NCI-H748 treated with DMSO at 0.1 percent for 48 hours (cell line): ENCODE measurements around the gene GTF2IRD1.
"Not testable (repeated sequence)": the region's sequence is repeated elsewhere in the genome, so short reads cannot be mapped to it uniquely, and the experiment has no call there.

Experiments used
- DNase-seq: peaks from one replicate; lab custom pipeline; 2025; lab: John Stamatoyannopoulos, UW

The GTF2IRD1 gene

DNA sequence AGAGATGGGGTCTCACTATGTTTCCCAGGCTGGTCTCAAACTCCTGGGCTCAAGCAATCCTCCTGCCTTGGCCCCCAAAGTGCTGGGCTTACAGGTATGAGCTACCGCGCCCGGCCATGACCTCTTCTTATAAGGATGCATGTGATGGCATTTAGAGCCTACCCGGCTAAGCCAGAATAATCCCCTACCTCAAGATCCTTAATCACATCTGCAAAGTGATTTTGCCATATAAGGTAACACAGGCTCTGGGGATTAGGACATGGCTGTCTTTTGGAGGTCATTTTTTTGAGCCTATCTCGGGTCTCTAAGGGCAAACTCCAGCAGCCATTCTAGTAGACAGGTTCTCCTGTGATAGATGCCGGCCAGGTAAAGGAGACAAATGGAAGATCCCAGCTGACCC lies 39.6 kb downstream of the GTF2IRD1 start:
- no peak for DNase-seq

DNA sequence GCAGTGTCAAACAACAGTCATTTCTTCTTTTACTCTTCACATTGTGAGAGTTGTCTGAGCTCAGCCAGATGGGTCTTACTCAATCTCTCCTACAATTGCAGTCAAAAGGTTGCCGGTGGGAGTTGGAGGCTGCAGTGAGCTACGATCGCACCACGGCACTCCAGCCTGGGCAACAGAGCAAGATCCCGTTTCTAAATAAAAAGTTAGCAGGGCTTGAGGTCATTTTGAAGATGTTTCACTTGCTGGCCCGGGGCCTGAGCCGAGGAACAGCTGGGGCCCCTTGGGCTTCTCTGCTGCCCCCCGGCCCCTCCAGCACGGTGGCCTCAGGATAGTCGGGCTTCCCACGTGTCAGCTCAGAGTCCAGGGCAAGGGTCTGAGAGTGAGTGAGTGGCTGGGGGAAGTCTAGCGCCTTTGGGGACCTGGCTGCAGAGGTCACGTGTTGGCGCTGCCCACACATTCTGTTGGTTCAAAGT lies 40.4 kb downstream of the GTF2IRD1 start:
- DNase-seq: no peak

DNA sequence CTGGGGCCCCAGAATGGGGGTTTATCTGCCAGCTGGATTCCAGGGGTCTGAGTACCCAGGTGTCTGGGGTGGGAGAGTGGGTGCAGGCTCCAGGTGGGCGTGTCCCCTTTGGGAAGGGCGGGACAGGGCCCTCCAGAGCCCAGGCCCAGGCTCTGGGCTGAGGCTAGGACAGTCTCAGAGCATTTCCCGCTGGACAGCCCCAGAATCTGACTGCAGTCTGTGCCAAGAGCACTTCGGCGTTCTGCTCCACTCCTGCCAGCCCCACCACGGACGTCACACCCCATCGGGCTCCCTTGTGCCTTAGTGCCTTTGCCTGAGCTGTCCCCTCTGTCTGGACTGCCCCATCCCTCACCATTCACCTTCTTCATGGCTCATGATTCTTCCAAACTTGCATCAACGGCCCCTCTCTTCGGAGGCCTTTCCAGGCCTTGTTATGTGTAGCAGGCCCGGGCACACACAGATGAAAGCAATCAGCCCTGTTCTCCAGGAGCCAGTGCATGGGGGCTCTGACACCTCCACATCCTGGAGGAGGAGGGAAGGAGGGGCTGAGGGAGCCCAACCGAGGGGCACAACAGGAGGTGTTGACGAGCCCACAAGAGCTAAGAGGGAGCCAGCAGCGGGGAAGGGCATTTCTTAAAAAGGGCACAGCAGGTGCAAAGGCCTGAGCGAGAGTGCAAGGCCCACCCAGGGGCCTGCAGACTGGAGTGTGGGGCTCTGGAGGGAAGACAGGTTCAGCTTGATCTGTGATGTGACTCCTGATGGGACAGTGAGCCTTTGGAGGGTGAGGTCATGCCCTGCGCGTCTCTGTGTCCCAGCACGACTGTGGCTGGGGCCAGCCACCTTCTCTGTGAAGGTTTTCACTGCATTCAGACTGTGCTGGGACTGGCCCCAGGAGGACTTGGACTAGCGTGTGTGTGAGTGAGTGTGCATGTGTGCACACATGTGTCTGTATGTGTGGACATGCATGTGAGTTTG lies 41.7 kb downstream of the GTF2IRD1 start:
- no peak for DNase-seq

DNA sequence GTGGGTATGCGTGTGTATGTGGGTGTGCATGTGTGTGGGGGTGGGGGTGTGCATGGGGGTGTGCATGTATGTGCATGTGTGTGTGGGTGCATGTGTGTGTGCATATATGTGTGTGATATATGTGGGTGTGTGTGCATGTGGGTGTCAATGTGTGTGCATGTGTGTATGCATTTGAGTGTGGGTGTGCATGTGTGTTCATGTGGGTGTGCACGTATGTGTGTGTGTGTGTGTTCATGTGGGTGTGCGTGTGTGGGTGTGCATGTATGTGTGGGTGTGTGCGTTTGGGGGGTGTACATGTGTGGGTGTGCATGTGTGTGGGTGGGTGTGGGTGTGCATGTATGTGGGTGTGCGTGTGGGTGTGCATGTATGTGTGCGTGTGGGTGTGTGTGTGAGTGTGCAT lies 42.6 kb downstream of the GTF2IRD1 start:
- no peak for DNase-seq

DNA sequence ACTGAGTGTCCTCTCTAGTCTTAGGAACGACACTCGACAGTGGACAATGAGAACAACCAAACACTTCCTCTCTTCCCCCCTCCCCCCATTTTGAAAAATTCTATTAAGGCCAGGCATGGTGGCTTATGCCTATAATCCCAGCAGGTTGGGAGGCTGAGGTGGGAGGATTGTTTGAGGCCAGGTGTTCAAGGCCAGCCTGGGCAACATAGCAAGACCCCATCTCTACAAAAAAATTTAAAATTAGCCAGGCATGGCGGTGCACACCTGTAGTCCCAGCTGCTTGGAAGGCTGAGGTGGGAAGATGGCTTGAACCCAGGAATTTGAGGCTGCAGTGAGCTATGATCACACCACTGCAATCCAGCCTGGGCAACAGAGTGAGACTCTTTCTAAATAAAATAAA lies 43.1 kb downstream of the GTF2IRD1 start:
- not testable (repeated sequence) for DNase-seq

DNA sequence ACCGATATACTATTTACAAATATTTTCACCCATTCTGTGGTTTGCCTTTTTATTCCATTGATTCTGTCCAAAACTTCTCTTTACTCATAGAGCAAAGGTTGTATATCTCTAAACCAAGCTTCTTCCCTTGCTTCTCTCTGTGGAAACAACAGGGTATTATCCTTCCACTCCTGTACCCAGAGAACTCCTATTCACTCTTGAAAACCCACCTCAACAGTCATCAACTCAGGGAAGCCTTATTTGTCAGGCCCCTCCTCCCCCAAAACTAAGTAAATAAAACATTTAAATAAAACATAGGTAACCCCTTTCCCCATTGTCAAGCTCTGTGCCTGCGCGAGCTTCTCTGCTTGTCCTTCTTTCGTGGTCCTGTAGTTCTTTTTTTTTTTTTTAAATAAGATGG lies 44.6 kb downstream of the GTF2IRD1 start:
- no peak for DNase-seq

DNA sequence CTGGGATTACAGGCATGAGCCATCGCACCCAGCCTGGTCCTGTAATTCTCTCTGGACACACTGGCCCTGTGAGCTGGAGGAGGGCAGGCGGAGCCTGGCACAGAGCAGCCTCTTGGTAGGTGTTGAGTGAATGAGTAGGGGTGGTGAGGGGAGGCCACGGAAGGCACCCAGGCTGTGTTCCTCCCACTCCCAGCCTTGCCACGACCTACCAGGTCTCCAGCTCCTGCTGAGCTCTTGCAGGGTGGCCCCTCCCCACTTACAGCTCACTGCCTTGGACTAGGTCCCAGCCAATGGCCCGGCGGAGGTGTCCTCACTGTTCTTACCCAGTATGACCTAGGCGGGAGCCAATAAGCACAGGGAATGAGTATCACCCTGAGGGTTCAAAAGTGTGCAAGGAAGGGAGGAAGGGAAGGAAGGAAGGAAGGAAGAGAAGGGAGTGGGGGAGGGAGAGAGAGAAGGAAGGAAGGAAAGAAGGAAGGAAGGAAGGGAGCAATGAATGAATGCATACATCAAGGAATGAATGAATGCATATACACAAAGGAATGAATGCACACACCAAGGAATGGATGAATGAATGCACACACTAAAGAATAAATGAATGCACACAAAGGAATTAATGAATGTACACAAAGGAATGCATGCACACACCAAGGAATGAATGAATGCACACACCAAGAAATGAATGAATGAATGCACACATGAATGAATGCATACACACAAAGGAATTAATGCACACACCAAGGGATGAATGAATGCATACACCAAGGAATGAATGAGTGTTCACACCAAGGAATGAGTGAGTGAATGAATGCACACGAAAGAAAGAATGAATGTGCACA lies 45.5 kb downstream of the GTF2IRD1 start:
- no peak for DNase-seq

DNA sequence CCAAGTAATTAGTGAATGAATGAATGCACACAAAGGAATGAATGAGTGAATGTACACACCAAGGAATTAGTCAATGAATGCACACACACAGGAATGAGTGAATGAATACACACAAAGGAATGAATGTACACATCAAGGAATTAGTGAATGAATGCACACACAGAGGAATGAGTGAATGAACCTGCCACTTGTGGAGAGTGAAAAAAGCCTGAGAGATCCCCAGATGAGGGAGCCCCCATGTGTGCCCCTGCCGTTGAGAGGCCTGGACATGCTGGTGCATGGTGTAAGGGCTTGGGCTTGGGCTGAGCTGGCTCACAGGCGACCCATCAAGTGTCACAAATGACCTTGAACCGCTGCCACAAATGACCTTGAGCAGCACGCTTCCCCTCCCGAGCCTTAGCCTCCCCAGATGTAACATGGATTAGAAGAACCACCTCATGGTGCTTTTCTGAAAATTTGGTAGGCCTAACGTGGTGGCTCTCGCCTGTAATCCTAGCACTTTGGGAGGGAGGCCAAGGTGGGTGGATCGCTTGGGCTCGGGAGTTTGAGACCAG lies 46.2 kb downstream of the GTF2IRD1 start:
- DNase-seq: no peak

DNA sequence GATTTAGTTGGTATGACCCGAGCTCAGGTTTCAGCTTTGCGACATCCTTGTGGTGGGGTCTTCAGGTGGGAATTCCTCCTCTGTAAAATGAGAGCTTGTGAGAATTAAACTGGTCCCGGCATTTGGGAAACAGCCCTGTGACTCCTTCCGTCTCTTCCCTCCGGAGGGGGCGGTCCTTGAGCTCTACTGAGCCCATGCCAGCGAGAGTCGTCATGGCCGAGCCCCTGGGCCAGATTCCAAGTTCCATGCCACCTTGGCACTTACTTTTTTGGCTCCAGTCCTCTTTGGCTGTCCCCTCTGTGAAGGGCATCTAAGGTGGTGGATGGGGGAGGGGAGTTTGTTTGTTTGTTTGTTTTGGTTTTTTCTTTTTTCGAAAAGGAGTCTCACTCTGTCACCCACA lies 47.6 kb downstream of the GTF2IRD1 start:
- no peak for DNase-seq

DNA sequence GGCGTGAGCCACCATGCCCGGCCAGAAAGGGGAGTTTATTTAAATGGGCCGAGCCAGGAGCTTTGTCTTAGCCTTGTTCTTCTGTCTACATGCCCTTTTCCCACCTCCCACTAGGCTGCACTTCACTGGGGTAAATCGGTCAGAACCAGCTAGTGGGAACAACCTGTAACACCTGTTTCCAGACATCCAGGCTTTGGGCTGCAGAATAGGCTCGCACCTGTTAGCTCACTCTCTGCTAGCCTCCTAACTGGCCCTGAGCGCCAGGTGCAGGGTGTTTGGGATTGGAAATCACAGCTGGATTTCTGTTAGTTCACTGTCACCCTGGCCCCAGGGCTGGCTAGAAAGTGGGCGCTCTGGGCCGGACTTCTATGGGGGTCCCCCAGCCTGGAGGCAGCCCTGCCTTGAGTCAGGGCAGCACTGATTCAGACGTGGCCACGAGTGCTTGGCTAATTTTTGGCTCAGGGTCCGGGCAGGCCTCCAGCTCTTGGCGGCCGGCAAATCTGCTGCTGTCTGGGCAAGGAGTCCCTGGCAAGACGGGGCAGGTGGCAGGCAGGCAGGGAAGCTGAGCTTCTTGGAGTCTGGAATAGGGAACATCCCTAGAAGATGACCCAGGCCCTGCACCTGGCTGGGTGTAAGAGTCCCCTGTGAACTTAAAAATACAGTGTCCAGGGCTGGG lies 48.6 kb downstream of the GTF2IRD1 start:
- DNase-seq: no peak

DNA sequence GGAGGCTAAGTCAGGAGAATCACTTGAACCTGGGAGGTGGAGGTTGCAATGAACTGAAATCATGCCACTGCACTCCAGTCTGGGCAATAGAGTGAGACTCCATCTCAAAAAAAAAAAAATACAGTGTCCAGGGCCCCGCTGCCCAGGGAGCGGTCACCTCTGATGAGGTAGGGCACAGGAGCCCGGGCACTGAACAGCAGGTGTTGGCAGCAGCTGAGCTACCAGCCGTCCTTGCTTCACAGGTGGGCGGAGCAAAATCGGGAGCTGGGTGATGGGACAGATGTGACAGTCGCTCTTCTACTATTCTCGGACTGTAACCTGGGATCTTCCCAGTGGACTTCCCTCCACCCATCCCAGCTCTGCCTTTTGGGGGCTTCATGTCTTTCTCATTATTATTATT lies 49.4 kb downstream of the GTF2IRD1 start:
- no peak for DNase-seq

DNA sequence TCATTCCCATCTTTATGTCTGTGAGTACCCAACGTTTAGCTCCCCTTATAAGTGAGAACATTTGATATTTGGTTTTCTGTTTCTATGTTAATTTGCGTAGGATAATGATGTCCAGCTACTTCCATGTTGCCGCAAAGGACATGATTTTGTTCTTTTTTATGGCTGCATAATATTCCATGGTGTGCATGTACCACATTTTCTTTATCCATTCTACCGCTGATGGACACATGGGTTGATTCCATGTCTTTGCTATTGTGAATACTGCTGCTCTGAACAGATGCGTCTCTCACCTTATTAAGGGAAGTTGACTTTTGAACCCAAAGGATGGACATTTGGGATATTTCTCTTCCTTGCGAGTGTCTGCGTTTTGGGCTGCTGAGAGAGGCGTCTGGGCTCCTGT lies 50.2 kb downstream of the GTF2IRD1 start:
- DNase-seq: no peak

DNA sequence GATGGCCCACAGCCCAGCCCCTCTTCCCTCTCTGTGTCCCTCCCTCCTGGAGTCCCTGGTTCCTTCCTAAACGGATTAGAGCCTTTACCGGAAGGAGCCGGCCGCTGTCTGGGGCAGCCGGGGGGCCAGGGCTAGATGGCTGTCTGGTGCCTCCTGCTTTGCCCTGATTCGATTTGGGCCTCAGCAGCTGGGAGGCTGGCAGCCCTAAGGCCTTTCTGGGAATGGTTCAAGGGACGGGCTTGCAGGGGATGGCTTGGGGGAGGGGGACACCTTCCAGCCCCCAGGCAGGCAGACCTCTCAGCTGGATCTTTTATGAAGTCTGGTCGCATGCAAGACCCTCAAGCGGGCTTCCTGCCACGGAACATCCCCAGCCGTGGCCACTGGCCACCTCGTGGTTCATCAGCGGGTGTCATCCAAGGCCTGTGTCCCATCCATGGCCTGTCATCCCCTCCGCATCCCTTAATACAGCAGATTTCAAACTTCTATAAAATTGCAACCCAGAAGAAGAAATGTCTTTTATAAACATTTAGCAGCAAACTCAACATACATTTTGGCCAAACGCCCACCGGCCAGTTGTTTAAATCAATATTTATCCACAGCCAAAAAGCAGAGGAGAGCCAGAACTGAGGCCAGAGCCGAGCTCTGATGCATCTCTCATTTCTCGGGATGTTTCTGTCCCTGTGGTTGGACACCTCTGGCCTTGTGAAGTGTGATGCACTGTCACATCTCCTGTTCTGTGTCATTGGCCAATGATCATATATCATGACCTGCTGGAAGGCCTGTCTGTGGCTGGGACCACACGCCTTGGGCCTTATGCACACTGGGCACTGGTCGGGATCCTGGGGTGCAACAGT lies 52.0 kb downstream of the GTF2IRD1 start:
- no peak for DNase-seq

DNA sequence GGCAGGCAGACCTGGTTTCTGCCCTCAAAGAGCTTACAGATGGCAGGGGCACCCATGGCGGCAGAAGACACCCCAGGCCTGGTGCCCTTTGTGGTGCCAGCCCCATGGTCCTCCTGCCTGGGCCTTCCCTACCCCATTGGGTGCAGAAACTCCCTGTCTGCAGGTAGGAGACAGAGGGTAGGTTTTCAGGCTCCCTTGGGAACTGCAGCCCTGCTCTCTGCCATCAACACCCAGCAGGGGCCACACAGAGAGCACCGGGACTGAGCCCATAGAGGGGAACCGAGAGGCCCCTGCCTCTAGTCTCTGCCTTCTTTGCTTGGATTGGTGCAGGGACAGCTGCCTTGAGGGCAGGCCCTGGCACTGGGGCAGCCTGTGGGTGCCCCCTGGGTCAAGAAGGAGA lies 52.6 kb downstream of the GTF2IRD1 start:
- no peak for DNase-seq

DNA sequence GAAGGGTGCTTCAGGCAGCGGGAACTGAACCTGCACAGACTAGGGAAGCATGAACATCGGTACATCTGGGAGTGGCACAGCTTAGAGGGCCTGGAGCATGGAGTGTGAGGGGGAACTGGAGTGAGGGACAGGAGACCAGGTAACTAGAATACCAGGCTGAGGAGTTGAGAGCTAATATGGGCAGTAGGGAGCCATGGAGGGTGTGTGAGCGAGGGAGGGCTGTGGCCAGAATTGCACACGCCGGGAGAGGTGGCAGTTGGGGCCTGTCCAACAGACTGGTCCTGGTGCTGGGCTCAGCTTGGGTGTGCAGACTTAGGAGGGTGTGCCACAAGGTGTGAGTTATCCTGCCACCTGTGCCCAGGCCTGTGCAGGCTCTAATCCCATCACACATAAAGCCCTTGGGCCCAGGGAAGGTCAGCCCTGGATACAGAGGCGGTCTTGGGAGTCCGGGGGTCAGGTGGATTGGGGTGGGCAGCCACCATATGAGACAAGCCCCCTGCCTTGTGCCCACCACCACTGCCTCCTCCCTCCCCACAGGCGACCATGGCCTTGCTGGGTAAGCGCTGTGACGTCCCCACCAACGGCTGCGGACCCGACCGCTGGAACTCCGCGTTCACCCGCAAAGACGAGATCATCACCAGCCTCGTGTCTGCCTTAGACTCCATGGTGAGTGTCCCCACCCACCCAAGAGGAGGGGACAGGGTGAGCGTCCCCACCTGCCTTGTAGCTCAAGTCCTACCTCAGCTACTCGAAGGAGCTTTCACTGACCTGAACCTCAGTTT lies 54.0 kb downstream of the GTF2IRD1 start:
- no peak for DNase-seq

DNA sequence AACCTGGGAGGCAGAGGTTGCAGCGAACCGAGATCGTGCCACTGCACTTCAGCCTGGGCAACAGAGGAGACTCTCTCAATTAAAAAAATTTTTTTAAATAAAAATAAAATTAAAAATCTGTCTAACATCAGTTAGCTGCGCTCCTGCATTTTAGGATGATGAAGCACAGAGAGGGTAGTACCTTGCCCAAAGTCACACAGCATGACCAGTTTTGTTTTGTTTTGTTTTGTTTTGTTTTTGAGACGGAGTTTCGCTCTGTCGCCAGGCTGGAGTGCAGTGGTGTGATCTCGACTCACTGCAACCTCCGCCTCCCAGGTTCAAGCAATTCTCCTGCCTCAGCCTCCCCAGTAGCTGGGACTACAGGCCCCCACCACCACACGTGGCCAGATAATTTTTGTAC lies 55.7 kb downstream of the GTF2IRD1 start:
- DNase-seq: not testable (repeated sequence)

DNA sequence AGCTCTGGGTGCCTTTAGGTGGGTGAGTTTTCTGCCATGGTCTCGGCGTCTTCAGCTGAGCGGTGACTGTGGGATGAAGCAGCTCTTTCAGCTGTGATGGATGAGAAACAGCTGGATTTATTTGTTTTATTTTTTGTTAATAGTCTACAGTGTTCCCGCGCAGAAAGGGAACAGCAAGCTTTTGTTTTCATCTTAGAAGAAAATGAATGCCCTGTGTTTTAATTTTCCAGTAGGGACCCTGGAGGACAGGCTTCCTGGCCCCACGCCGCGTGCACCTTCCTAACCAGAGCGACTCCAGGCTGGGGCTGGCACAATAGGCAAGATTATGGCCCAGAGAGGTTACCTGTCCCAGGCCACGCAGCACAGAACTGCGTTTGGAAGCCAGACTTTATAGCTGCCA lies 57.6 kb downstream of the GTF2IRD1 start:
- no peak for DNase-seq

DNA sequence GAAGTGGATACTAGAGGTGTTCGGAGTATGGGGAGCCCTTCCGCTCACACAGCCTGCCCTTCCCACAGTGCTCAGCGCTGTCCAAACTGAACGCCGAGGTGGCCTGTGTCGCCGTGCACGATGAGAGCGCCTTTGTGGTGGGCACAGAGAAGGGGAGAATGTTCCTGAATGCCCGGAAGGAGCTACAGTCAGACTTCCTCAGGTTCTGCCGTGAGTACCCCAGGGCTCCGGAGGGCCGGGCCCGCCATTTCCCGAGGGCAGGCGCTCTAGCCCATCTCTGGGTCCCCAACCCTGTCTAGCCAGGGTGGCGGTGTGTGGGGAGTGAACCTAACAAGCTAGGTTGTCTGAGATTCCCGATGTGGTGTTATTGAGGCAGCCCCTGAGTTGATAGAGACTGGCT lies 59.1 kb downstream of the GTF2IRD1 start:
- DNase-seq: no peak

DNA sequence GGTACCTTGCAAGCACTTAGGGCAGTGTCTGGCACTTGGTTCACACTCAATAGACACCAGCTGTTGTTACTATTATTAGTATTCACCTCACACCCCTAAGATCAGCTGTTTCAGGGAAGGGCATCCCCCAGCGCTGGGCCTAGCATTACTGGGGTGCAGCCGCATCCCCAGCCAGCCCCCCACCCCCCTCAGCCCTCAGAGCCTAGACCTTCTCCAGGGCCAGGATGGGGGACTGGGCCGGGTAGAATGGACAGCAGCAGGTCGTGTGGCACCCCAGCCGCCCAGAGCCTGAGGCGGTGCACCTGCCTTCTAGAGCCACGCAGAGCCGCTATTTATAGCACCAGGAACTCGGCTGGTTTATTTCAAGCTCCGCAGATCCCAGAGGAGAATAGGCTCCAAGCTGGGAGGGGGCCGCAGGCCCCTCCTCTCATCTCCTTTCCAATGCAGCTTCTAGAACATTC lies 60.5 kb downstream of the GTF2IRD1 start:
- DNase-seq: no peak

DNA sequence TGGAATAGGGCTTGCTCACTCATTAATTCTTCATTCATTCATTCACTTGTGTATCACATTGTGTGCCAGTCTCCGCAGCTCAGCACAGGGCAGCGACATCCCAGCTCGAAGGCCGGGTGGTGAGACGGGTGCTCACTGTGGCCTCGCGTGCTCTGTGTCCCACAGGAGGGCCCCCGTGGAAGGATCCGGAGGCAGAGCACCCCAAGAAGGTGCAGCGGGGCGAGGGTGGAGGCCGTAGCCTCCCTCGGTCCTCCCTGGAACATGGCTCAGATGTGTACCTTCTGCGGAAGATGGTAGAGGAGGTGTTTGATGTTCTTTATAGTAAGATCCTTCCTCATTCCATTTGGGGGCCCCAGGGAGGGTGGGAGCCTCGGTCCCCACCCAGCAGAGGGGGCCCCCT lies 61.6 kb downstream of the GTF2IRD1 start:
- no peak for DNase-seq
